Loucy (cell line): ENCODE data around the gene C10orf67.

ENCODE experiments used
- CTCF ChIP-seq: fragments of 200-600 bp; sonication (generic); conservative IDR thresholded peaks from 2 replicates; pipeline ENCODE4 v1.5.1; 2014; ENCODE audit warnings: mild to moderate bottlenecking, antibody characterized with exemption, low read length
- EZH2phosphoT487 ChIP-seq: fragments of 200-600 bp; IDR thresholded peaks from 2 replicates; pipeline ENCODE4 v1.6.1; 2018; ENCODE audit warnings: antibody characterized with exemption, mild to moderate bottlenecking, moderate library complexity, borderline replicate concordance

- no peak for TF ChIP-seq CTCF
- TF ChIP-seq EZH2phosphoT487, result no peak
Observed at GRCh38 chr10:23186178-23186577, 158.4 kb downstream of the C10orf67 start.
